ENCODE measurements around the gene RPAP2.
"Not testable (repeated sequence)": the region's sequence is repeated elsewhere in the genome, so short reads cannot be mapped to it uniquely, and the experiment has no call there.

The RPAP2 gene

GRCh38 chr1:92298573-92299476, at the start of gene RPAP2, which contains the start of gene GLMN:
Gene RPAP2 (plus strand): TSS chr1:92299059. CDS start chr1:92299074, 15 bp downstream.
Gene GLMN (minus strand): TSS chr1:92298987. CDS start chr1:92297999, 988 bp downstream.
- peak; percentile 63 for DNase-seq

DNA sequence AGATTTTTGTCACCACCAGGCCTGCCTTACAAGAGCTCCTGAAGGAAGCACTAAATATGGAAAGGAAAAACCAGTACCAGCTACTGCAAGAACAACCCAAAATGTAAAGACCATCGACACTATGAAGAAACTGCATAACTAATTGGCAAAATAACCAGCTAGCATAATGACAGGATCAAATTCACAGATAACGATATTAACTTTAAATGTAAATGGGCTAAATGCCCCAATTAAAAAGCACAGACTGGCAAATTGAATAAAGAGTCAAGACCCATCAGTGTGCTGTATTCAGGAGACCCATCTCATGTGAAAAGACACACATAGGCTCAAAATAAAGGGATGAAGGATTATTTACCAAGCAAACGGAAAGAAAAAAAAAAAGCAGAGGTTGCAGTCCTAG, 44.1 kb upstream of the RPAP2 start:
- DNase-seq: not testable (repeated sequence)

- no peak for DNase-seq
Observed at GRCh38 chr1:92259350-92259749, 39.5 kb upstream of the RPAP2 start.

GRCh38 chr1:92262516-92262915, 36.3 kb upstream of the RPAP2 start:
- DNase-seq: no peak

DNA sequence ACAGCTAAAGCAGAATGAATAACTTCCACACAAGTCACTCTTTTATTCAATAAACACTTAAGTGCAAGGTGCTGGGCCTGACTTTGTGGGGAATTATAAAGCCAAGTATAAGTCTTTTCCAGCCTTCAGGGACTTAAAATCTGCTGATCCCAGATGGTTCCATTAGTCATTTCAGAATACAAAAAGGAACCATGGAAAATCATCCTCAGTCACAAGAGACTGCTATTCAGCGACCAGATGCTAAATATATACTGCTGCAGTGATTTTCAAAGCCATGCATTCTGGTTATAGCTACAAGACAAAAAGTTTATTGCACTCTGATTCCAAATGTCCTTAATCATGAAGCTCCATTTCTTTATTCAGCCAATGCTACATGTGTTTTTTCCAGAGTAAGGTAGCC, 25.8 kb upstream of the RPAP2 start:
- DNase-seq: no peak

DNA sequence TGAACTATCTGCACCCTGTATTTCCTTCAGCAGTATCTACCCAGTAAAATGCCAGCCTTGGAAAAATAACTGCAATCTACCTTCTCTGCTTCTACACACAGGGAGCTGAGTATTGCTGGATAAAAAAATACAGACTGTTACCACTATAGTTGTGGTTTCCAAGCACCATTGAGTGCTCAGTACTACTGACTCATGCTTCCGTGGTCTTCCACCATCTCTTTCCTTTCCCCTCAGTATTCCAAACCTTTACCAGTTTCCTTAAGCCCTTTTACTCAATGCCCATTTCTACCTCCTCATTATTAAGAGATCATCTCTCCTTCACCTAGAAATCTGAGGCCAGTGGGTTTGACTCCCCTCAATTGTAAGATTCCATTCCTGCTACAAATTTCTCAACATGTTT, 23.9 kb upstream of the RPAP2 start:
- no peak for DNase-seq

DNA sequence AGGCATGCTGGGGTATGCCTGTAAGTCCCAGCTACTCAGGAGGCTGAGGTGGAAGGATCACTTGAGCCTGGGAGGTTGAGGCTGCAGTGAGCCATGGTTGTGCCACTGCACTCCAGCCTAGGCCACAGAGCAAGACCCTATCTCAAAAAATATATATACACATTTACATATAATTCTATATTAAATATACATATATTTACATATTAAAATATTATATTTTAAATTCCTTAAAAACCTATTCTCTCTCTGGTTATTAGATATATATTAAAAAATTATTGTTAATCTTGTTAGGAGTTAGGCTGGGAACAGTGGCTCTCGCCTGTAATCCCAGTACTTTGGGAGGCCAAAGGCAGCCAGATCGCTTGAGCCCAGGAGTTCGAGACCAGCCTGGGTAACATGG, 22.8 kb upstream of the RPAP2 start:
- no peak for DNase-seq

GRCh38 chr1:92277105-92277723, 21.6 kb upstream of the RPAP2 start:
- no peak for DNase-seq

DNA sequence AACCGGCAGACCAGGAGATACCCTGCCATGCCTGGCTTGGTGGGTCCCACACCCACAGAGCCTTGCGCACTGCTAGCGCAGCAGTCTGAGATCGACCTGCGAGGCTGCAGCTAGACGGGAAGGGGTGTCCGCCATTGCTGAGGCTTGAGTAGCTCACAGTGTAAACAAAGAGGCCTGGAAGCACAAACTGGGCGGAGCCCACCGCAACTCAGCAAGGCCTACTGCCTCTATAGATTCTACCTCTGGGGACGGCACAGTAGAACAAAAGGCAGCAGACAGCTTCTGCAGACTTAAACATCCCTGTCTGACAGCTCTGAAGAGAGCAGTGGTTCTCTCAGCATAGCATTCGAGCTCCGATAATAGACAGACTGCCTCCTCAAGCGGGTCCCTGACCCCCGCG, 19.1 kb upstream of the RPAP2 start:
- DNase-seq: not testable (repeated sequence)

DNA sequence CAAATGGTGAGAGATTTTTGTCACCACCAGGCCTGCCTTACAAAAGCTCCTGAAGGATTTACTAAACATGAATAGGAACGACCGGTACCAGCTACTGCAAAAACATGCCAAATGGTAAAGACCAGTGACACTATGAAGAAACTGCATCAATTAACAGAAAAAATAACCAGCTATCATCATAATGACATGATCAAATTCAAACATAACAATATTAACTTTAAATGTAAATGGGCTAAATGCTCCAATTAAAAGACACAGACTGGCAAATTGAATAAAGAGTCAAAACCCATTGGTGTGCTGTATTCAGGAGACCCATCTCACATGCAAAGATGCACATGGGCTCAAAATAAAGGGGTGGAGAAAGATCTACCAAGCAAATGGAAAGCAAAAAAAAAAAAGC, 17.4 kb upstream of the RPAP2 start:
- DNase-seq: not testable (repeated sequence)

- peak; percentile 70 for DNase-seq
Observed at GRCh38 chr1:92291372-92291999, 7.4 kb upstream of the RPAP2 start.

- no peak for DNase-seq
Observed at GRCh38 chr1:92298213-92298572, 666 bp upstream of the RPAP2 start.

DNA sequence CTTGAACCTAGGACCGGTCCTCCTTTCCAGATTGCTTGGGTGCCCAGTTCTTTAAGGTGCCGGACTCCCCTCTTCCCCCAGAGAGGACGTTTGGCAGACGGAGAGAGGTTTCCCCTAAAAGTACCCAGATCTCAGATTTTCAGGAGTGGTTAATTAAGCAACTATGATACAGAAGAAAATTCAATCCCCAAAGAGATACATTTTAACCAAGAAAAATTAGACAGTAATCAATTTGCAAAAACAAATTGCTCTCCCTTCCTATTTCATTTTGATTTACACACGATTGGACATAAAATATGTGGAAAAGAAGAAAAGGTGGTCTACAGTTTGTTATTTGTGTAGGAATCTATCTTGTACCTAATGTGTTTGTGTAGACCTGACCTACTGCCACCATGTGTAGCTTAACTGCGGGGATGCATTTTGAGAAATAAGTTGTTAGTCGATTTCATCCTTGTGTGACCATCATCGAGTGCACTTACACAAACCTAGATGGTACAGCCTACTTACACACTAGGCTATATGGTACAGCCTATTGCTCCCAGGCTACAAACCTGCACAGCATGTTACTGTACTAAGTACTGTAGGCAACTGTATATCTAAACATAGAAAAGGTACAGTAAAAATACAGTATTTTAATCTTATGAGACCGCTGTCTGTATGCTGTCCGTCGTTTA, 755 bp downstream of the RPAP2 start:
- no peak for DNase-seq

DNA sequence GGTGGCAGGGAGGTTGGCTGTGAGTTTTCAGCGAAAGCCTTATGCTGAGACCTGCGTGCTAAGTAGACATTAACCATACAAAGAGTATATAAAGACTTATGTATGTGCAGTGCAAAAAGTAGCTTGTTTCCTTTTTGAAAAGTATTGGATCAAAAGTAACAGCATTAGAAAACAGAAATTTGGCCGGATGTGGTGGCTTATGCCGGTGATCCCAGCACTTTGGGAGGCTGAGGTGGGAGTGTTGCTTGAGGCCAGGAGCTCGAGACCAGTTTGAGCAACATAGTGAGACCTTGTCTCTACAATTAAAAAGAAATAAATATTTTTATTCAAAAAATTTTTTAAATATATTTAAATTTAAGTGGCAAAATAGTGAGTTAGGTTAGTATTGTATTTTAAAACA, 2.2 kb downstream of the RPAP2 start:
- DNase-seq: no peak

- no peak for DNase-seq
Observed at GRCh38 chr1:92306020-92306419, 7.2 kb downstream of the RPAP2 start.

- no peak for DNase-seq
Observed at GRCh38 chr1:92307980-92308379, 9.1 kb downstream of the RPAP2 start.

DNA sequence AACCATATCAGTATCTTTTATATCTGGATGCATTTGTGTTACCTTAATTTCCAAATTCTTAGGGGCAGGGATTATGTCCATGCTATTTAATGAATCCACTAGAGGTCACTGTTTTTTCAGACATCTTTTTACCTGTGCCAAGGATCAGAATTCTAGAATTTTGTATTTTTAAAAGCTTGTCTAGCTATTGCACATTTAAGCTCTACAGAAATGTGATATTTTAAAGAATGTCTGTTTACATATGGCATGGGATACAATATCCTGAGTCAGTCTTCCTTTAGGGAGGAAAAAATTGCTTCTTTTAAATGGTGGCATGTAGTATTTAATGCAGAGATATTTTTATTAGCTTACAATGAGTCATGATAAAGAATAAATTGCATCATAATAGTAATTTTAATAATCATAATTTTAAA, 11.3 kb downstream of the RPAP2 start:
- no peak for DNase-seq

- DNase-seq: no peak
Observed at GRCh38 chr1:92314024-92314423, 15.2 kb downstream of the RPAP2 start.

- no peak for DNase-seq
Observed at GRCh38 chr1:92315766-92316599, 17.1 kb downstream of the RPAP2 start.

DNA sequence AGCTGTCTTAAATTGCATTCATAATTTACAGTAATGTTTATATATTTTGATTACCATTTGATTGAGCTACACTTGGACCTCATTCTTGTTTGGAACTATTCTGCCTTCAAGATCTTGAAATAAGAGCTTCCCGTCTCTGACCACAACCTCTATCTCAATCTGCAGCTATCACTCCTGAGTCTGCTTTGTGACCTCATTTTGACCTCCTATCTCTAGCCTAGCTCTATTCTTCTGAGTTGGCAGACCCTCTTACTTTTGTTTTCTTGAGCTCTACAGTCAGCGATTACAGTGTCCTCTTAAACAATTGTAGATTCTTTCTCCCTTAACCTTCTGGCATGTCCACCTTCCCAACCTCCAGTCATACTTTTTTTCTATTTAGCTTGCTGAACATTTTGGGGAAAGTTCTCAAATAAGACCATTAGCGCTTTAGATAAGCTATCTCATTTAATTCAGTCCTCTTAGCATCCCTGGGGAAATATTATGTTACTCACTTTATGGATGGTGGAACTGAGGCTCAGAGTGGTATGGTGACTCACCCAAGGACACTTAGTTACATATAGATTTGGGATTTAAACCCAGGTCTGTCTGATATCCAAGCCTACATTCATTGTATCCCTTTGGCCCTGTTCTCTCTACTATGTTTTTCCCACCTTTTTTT, 19.1 kb downstream of the RPAP2 start:
- no peak for DNase-seq

All from amniotic stem cell (primary cell).